22Rv1 (cell line): Measurements from ENCODE around the gene ANKLE1.

Source experiments
- ZFX ChIP-seq: fragments of 450-650 bp; IDR thresholded peaks from 2 replicates; pipeline ENCODE4 v1.6.1; 2017; ENCODE audit warnings: antibody characterized with exemption, borderline replicate concordance
- TF ChIP-seq, protein P1 (sequence below): fragments of 450-650 bp; IDR thresholded peaks from 2 replicates; pipeline ENCODE4 v1.5.1; 2017; ENCODE audit warnings: mild to moderate bottlenecking

DNA sequence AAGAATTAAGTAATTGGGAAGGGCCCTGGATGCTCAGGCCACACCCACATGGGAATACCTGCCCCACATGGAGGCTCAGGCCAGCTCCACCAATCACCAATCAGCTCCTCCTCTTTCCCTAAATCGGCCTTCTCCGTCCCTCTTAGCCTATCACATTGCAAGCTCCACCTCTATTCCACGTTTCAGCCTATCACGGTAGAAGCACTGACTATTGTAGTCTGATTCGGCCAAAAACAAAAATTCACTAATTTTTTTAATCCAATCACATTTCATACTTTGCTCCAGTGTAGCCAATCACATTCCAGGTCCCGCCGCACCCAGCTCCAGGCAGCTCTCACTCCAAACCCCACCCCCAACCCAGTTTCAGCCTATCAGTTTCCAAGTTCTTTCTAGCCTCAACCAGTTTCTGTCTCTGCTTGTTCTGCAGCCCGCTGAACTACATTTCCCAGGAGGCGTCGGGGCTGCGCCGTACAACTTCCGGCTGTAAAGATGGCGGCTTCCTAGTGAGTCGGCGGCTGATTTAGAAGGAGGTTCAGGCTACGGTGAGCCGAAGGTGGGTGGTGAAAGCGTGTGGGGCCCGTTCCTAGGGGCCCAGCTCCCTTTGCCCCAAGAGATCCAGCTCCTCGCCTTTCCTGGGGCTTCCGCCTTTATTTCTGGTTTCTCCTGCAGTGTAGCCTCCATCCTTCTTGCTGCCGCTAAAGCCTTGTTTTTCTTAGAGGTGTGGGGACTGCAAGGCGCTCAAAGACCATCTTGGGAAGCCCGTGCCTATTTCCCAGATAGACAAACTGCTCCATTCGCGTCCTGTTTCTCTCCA lies 14.5 kb upstream of the ANKLE1 start, which contains the start of gene BABAM1:
- TF ChIP-seq, protein P1, sequence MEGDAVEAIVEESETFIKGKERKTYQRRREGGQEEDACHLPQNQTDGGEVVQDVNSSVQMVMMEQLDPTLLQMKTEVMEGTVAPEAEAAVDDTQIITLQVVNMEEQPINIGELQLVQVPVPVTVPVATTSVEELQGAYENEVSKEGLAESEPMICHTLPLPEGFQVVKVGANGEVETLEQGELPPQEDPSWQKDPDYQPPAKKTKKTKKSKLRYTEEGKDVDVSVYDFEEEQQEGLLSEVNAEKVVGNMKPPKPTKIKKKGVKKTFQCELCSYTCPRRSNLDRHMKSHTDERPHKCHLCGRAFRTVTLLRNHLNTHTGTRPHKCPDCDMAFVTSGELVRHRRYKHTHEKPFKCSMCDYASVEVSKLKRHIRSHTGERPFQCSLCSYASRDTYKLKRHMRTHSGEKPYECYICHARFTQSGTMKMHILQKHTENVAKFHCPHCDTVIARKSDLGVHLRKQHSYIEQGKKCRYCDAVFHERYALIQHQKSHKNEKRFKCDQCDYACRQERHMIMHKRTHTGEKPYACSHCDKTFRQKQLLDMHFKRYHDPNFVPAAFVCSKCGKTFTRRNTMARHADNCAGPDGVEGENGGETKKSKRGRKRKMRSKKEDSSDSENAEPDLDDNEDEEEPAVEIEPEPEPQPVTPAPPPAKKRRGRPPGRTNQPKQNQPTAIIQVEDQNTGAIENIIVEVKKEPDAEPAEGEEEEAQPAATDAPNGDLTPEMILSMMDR: no peak
- no peak for TF ChIP-seq ZFX
